DND-41 (cell line): ENCODE data around the gene GORASP1.

Experiments used
- ATAC-seq: fragments of 200-7000 bp; cut with Tn5 transposase; 3 replicates; pipeline ENCODE4 v1.9.1; 2021; ENCODE audit warnings: low read depth; ENCODE audit not compliant: insufficient read depth
- DNase-seq: peaks from one replicate; pipeline ENCODE4 v3.0.0-alpha.2; 2020
- H2AFZ ChIP-seq: 2 replicates; pipeline ENCODE4 v1.6.0; 2012; ENCODE audit warnings: low read depth, low read length
- H3K27ac ChIP-seq: 2 replicates; pipeline ENCODE4 v1.5.1; 2012; ENCODE audit warnings: low read length, inconsistent platforms
- H3K27me3 ChIP-seq: fragments of 200-600 bp; sonication (generic); 2 replicates; pipeline ENCODE4 v1.6.0; 2012; ENCODE audit warnings: low read length, mild to moderate bottlenecking, inconsistent platforms; ENCODE audit not compliant: insufficient read depth, poor library complexity
- H3K36me3 ChIP-seq: 2 replicates; pipeline ENCODE4 v1.5.1; 2012; ENCODE audit warnings: low read length, inconsistent platforms; ENCODE audit not compliant: insufficient read depth
- H3K4me1 ChIP-seq: 2 replicates; pipeline ENCODE4 v1.5.1; 2012; ENCODE audit warnings: mild to moderate bottlenecking, low read length; ENCODE audit not compliant: insufficient read depth
- H3K4me2 ChIP-seq: 2 replicates; pipeline ENCODE4 v1.6.0; 2012; ENCODE audit warnings: mild to moderate bottlenecking, moderate library complexity, low read length, inconsistent platforms; ENCODE audit not compliant: insufficient read depth
- H3K4me3 ChIP-seq, 2 experiments: fragments of 200-600 bp in 1 of 2; shearing (Covaris generic) in 1 of 2; 2 replicates each; pipeline ENCODE4 v1.5.1; 2012 to 2016; ENCODE audit warnings: inconsistent platforms in 2 of 2, low read length in 2 of 2, mild to moderate bottlenecking in 2 of 2, low read depth in 1 of 2, moderate library complexity in 1 of 2
- H3K79me2 ChIP-seq: 2 replicates; pipeline ENCODE4 v1.6.0; 2012; ENCODE audit warnings: low read length, inconsistent platforms; ENCODE audit not compliant: insufficient read depth
- H3K9ac ChIP-seq: 2 replicates; pipeline ENCODE4 v1.6.0; 2012; ENCODE audit warnings: low read depth, mild to moderate bottlenecking, inconsistent platforms, low read length, moderate library complexity
- H3K9me3 ChIP-seq: 2 replicates; pipeline ENCODE4 v1.5.1; 2012; ENCODE audit warnings: low read length, moderate library complexity, mild to moderate bottlenecking, inconsistent platforms; ENCODE audit not compliant: insufficient read depth, severe bottlenecking
- H4K20me1 ChIP-seq: 2 replicates; pipeline ENCODE4 v1.6.0; 2012; ENCODE audit warnings: low read length; ENCODE audit not compliant: insufficient read depth
- EZH2 ChIP-seq: IDR thresholded peaks from 3 replicates; pipeline ENCODE4 v1.6.1; 2012; ENCODE audit warnings: borderline replicate concordance, low read depth, mild to moderate bottlenecking, moderate library complexity, low read length, inconsistent platforms; ENCODE audit not compliant: severe bottlenecking
- TF ChIP-seq, protein P1 (sequence below): IDR thresholded peaks from 2 replicates; pipeline ENCODE4 v1.5.1; 2012; ENCODE audit warnings: borderline replicate concordance, low read length, moderate library complexity, mild to moderate bottlenecking; ENCODE audit not compliant: poor library complexity, severe bottlenecking; ENCODE audit errors: extremely low read depth

GORASP1 gene

DNA sequence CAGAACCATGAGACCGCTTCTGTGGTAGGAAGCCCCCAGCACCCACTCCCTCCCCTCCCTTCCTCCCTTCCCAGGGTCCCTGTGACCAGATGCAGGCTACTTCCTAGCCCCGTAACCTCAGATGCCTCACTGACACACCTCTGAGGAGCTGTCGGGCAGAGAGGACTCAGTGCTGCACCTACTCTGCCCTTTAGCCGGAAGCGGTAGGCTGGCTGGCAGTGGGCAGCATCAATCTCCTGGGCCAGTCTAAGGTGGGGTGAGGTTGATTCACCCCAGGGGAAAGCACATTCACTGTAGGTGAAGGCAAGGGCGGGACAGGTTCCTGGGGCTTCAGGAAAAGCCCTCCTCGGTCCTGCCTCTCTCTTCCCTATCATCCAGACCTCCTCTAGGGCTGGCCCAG is 26.9 kb upstream of the GORASP1 start:
- Histone ChIP-seq H2AFZ (no peak overlapping the region), H3K4me1 (no peaks in the 10 kb centered on the region), H3K9me3 (no peaks in the 10 kb centered on the region), H3K79me2 (no peaks in the 10 kb centered on the region), H4K20me1 (no peaks in the 10 kb centered on the region), H3K27ac (no peak overlapping the region), H3K4me2 (no peak overlapping the region), H3K9ac (no peak overlapping the region), H3K36me3 (no peaks in the 10 kb centered on the region), H3K4me3 (no peak overlapping the region), H3K27me3 (no peaks in the 10 kb centered on the region)
- DNase-seq (no peak), ATAC-seq (no peak)
- TF ChIP-seq, protein P1, sequence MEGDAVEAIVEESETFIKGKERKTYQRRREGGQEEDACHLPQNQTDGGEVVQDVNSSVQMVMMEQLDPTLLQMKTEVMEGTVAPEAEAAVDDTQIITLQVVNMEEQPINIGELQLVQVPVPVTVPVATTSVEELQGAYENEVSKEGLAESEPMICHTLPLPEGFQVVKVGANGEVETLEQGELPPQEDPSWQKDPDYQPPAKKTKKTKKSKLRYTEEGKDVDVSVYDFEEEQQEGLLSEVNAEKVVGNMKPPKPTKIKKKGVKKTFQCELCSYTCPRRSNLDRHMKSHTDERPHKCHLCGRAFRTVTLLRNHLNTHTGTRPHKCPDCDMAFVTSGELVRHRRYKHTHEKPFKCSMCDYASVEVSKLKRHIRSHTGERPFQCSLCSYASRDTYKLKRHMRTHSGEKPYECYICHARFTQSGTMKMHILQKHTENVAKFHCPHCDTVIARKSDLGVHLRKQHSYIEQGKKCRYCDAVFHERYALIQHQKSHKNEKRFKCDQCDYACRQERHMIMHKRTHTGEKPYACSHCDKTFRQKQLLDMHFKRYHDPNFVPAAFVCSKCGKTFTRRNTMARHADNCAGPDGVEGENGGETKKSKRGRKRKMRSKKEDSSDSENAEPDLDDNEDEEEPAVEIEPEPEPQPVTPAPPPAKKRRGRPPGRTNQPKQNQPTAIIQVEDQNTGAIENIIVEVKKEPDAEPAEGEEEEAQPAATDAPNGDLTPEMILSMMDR: no peak
- TF ChIP-seq EZH2: no peak

DNA sequence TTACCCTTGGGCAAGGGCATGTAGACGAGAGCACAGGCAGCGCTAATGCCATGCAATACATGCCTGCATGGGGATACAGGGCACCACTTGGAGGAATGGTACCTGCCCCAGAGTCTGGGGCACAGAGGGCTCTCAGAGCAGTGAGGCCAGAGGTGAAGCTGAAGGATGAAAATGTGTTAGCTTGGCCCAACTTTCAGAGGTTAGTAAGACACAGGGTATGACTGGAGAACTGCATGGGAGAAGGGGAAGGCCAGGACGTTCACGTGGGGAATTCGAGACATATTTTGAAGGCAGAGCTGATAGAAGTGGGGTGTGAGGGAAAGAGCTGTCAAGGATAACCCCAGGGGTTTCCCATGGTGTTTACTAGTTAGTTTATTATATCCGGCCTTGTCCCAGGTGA is 26.4 kb upstream of the GORASP1 start:
- TF ChIP-seq, protein P1: no peak
- no peak for TF ChIP-seq EZH2
- ATAC-seq (no peak), DNase-seq (no peak)
- Histone ChIP-seq H4K20me1 (no peaks in the 10 kb centered on the region), H3K27ac (no peak overlapping the region), H3K4me2 (no peak overlapping the region), H3K4me3 (no peak overlapping the region), H2AFZ (no peak overlapping the region), H3K79me2 (no peaks in the 10 kb centered on the region), H3K9ac (no peak overlapping the region), H3K4me1 (no peaks in the 10 kb centered on the region), H3K36me3 (no peaks in the 10 kb centered on the region), H3K9me3 (no peaks in the 10 kb centered on the region), H3K27me3 (no peaks in the 10 kb centered on the region)

DNA sequence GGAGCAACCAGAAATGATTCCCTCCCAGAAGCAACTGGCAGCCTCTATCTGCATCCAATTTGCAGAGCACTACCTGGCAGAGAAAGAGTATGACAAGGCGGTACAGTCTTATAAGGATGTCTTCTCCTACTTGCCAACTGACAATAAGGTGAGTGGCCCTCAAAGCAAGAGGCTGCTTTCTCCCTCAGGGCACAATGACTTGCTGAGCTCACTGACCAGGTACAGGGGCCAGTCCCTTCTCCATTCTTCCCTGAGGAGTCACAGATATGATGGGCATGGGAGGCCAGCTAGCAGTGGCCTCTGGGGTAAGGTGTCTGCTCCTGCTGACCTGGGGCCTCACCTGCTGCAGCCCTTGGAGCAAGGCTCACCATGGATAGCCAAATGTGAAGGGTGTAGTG is 25.7 kb upstream of the GORASP1 start:
- no peaks in the 10 kb centered on the region for H3K79me2 ChIP-seq
- no peak overlapping the region for H3K4me3 ChIP-seq
- no peaks in the 10 kb centered on the region for H3K27me3 ChIP-seq
- no peak overlapping the region for H2AFZ ChIP-seq
- no peak overlapping the region for H3K9ac ChIP-seq
- no peaks in the 10 kb centered on the region for H4K20me1 ChIP-seq
- no peak for DNase-seq
- ATAC-seq: no peak
- no peaks in the 10 kb centered on the region for H3K9me3 ChIP-seq
- no peak overlapping the region for H3K4me2 ChIP-seq
- H3K36me3 ChIP-seq: no peaks in the 10 kb centered on the region
- no peak overlapping the region for H3K27ac ChIP-seq
- TF ChIP-seq EZH2: no peak
- 0 out of 2 replicates have a peak, but pooled peaks cover 3% of the 10 kb centered on the region for H3K4me1 ChIP-seq

DNA sequence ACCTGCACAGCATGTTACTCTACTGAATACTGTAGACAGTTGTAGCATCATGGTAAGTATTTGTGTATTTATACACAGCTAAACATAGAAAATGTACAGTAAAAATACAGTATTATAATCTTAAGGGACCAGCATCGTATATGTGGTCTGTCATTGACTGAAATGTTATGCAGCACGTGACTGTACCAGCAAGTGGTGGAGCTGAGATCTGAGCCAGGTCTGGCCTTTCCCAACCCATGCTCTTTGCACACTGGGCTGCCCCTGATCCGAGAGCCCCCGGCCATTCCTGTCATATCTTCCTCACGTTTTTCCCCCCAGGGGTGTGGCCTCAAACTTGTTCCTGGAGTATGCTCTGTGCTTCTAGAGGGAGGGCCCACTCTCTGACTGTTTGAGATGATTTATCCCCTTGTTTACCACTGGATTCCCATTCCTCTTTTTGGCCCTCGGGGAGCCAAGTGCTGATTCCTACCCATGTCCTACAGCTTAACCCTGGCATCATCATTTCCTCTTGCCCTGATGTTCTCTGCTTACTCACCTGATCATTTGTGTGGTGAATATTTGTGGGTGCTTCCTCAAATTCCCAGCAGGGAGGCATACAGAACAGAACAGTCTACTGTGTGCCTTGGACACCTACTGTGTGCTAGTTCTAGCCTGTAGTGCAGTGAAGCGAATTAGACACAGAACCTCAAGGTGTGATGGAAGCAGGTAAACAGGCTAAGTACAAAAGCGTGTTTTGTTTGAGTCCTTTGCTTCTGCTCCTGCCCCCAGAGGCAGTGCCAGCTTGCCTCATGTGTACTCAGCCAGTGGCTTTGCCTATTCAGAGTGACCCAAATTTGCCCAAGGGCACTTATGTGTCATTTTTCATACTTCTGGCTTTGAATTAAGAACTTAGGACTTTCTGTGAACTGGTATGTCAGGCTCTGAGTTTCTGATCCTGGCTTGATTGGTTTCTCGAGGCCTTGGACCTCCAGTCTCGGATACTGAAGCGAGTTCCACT is 25.0 kb upstream of the GORASP1 start:
- TF ChIP-seq, protein P1: no peak
- TF ChIP-seq EZH2: no peak
- Histone ChIP-seq H3K4me1 (0 out of 2 replicates have a peak, but pooled peaks cover 7% of the 10 kb centered on the region), H3K9me3 (no peaks in the 10 kb centered on the region), H2AFZ (no peak overlapping the region), H4K20me1 (no peaks in the 10 kb centered on the region), H3K27ac (no peak overlapping the region), H3K4me3 (no peak overlapping the region), H3K4me2 (no peak overlapping the region), H3K79me2 (no peaks in the 10 kb centered on the region), H3K36me3 (no peaks in the 10 kb centered on the region), H3K27me3 (no peaks in the 10 kb centered on the region), H3K9ac (no peak overlapping the region)
- DNase-seq (no peak), ATAC-seq (no peak)
